GM12875 (cell line): ENCODE measurements around the gene GPR55.

Source experiments
- H3K4me3 ChIP-seq: one replicate; pipeline ENCODE4 v1.5.1; 2011; ENCODE audit warnings: low read depth, low read length, control low read depth
- CTCF ChIP-seq: IDR thresholded peaks from 2 replicates; pipeline ENCODE4 v1.5.1; 2011; ENCODE audit warnings: low read depth, mild to moderate bottlenecking, control low read depth, inconsistent platforms, low read length, moderate library complexity, borderline replicate concordance; ENCODE audit not compliant: insufficient read depth

GPR55 gene

GRCh38 chr2:230933521-230934180 is 8.6 kb upstream of the GPR55 start:
- H3K4me3 ChIP-seq, result no peak overlapping the region
- no peak for TF ChIP-seq CTCF

DNA sequence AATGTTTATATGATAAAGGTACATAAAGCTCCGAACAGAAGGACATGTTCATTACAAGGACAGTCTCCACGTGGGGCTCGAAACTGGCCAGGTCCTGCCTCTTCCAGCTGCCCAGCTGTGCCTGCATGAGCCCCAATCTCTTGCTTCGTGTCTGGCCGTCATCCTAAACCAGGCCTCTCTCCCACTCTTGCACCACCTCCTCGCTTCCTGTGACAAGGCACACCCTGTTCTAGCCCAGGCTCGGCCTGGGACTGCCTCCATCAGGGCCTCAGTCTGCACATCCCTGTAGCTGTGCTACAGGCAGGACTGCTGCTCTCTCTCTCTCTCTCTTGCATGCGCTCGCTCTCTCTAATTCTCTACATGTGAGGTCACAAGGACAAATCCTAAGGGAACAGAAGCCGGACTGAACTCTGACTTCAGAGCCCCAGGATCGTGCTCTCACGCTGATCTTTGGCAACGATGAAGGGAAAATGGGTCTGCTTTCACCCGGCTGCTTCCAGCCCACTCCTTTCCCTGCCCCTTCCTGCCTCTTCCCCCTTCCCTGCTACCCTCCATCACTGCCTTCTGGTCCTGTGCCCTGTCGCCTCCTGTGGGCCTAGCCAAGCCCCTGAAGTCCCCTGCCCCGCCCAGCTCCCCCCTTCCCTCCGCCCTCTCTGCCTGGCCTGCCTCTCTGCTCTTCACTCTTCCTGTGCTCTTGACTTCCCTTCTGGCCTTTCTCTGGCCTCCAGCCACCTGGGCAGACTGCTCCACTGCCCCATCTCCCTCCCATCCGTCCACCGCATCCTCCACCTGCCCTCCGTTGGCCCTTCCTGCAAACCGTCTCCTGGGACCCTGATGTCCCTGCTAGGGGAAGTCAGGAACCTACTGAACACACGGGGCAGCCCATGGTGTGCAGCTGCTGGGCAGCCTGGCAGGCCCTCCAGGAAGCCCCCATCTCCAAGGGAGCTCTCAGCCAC is 7.8 kb upstream of the GPR55 start:
- no peak for TF ChIP-seq CTCF
- H3K4me3 ChIP-seq, result no peak overlapping the region

- TF ChIP-seq CTCF, result no peak
- H3K4me3 ChIP-seq, result no peak overlapping the region
These were observed 6.7 kb upstream of the GPR55 start for GRCh38 chr2:230931556-230932231.

- no peak for TF ChIP-seq CTCF
- H3K4me3 ChIP-seq, result no peak overlapping the region
These were observed 6.0 kb upstream of the GPR55 start for GRCh38 chr2:230930928-230931555.

GRCh38 chr2:230930149-230930780 is 5.2 kb upstream of the GPR55 start:
- H3K4me3 ChIP-seq, result no peak overlapping the region
- TF ChIP-seq CTCF, result no peak

- TF ChIP-seq CTCF, result peak; percentile 29; the same call in 1 of the 2 replicates
- H3K4me3 ChIP-seq, result no peak overlapping the region
These were observed 4.5 kb upstream of the GPR55 start for GRCh38 chr2:230929381-230930148.
